A549 (cell line): ENCODE measurements around the gene NOL3.

Source experiments
- CBX2 ChIP-seq: fragments of 200-600 bp; sonication (generic); IDR thresholded peaks from 2 replicates; pipeline ENCODE4 v1.6.1; 2016; ENCODE audit warnings: low read depth, mild to moderate bottlenecking, borderline replicate concordance
- CHD2 ChIP-seq: fragments of 150-350 bp; IDR thresholded peaks from 2 replicates; pipeline ENCODE4 v1.6.1; 2014; ENCODE audit warnings: low read length; ENCODE audit not compliant: partially characterized antibody
- HEYL ChIP-seq: fragments of 250-450 bp; sonication (Bioruptor Pico); IDR thresholded peaks from 2 replicates; pipeline ENCODE4 v1.8.0; 2021; ENCODE audit warnings: mild to moderate bottlenecking, moderate library complexity
- POLR2A ChIP-seq: IDR thresholded peaks from 2 replicates; pipeline ENCODE4 v1.6.1; 2012; ENCODE audit warnings: mild to moderate bottlenecking, low read length
- RAD21 ChIP-seq, 2 experiments: fragments of >200 bp in 1 of 2; sonication (Bioruptor Twin) in 1 of 2; formaldehyde crosslinking in 1 of 2; IDR thresholded peaks in 1 of 2; conservative IDR thresholded peaks in 1 of 2; 2 replicates in 1 of 2; 3 replicates in 1 of 2; pipeline ENCODE4 v1.6.1; 2012 to 2018; ENCODE audit warnings: inconsistent platforms in 1 of 2
- TF ChIP-seq, protein P1 (sequence below): fragments of >200 bp; sonication (Bioruptor Twin); formaldehyde crosslinking; IDR thresholded peaks from 3 replicates; pipeline ENCODE4 v1.5.1; 2016

DNA sequence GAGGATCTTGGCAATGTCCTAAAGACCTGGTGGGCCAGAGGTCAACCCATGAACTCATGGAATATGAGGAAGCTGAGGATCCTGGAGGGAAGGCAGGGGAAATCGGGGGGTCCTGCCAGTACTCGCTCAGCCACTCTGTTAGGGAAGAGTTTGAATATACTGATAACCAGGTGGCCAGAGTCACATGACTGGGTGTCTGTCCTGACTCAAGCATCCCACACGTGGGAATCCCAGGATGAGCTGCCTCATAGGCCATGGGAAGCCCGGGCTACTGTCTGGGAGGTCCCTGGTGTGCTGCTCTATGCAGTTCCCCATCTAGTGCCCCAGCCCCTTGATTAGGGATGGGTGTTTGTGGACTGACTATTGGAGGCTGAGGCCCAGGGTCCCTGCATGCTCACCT lies 18.0 kb downstream of the NOL3 start:
- no peak for TF ChIP-seq CHD2
- TF ChIP-seq, protein P1, sequence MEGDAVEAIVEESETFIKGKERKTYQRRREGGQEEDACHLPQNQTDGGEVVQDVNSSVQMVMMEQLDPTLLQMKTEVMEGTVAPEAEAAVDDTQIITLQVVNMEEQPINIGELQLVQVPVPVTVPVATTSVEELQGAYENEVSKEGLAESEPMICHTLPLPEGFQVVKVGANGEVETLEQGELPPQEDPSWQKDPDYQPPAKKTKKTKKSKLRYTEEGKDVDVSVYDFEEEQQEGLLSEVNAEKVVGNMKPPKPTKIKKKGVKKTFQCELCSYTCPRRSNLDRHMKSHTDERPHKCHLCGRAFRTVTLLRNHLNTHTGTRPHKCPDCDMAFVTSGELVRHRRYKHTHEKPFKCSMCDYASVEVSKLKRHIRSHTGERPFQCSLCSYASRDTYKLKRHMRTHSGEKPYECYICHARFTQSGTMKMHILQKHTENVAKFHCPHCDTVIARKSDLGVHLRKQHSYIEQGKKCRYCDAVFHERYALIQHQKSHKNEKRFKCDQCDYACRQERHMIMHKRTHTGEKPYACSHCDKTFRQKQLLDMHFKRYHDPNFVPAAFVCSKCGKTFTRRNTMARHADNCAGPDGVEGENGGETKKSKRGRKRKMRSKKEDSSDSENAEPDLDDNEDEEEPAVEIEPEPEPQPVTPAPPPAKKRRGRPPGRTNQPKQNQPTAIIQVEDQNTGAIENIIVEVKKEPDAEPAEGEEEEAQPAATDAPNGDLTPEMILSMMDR: no peak
- TF ChIP-seq HEYL (CRISPR knock-in tag): no peak
- TF ChIP-seq RAD21 (conservative IDR thresholded peaks at IDR 0.05 in 1 of 2, IDR thresholded peaks at IDR 0.05 in 1 of 2): no peak
- TF ChIP-seq POLR2A: no peak
- no peak for TF ChIP-seq CBX2
